ENCODE data around the gene IARS1. TPM values are rescaled to one million over a fixed set of nuclear protein-coding genes. Genes with fewer than 3 reads are reported as not detected.
A peak's percentile ranks its signal among the peaks of the same experiment; 100 is the strongest.

IARS1 gene
- total and polyA plus RNA-seq, 2 of the 13 experiments (the other 11 are each of a cell fraction or from before 2014, with no cell fraction given): 55.9 to 185 TPM

DNA sequence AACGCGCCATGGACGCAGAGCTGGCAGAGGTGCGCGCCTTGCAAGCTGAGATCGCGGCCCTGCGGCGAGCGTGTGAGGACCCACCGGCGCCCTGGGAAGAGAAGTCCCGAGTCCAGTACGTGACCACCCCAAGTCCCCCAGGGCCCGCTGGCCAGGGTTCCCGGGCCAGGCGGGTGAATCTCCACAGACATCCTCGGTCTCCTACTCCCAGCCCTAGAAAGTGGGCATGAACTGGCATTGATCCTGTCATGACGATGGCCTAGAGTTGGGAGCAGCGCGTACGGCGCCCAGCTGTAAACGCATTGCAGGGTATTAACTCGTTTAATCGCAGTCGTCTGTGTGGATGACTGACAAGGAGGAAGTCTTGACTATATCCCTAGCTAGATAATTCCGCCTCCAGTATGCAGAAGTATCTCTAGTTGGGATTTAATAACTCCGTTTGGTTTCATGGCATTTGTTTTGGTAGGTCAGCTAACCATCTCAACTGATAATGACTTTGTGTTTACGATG is 32.5 kb upstream of the IARS1 start (continued):
- TF ChIP-seq PHF8 (CRISPR knock-in tag; IDR thresholded peaks at IDR 0.05) (peak; percentile 17; the same call in 1 of the 2 replicates), HNRNPL (IDR thresholded peaks at IDR 0.05; ENCODE audit: low read depth, low read length) (0 out of 2 replicates have a peak, but pooled peaks have one; percentile 34), ZFY (CRISPR knock-in tag; IDR thresholded peaks at IDR 0.05) (peak; percentile 57; the same call in 1 of the 2 replicates), ZFX (CRISPR knock-in tag; IDR thresholded peaks at IDR 0.05; ENCODE audit: low read depth) (peak; percentile 3; the same call in 1 of the 2 replicates), EEA1 (CRISPR knock-in tag; IDR thresholded peaks at IDR 0.05; ENCODE audit: borderline replicate concordance) (0 out of 2 replicates have a peak, but pooled peaks have one; percentile 70), MAF1 (CRISPR knock-in tag; IDR thresholded peaks at IDR 0.05; ENCODE audit: borderline replicate concordance) (peak; percentile 33; the same call in 1 of the 2 replicates), PHF20 (CRISPR knock-in tag; IDR thresholded peaks at IDR 0.05) (no peak), ZNF451 (CRISPR knock-in tag; IDR thresholded peaks at IDR 0.05) (0 out of 2 replicates have a peak, but pooled peaks have one; percentile 44), HNRNPK (IDR thresholded peaks at IDR 0.05; ENCODE audit: low read depth, low read length, poor library complexity, severe bottlenecking) (no peak)
- TF ChIP-seq, protein P1, sequence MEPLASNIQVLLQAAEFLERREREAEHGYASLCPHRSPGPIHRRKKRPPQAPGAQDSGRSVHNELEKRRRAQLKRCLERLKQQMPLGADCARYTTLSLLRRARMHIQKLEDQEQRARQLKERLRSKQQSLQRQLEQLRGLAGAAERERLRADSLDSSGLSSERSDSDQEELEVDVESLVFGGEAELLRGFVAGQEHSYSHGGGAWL (CRISPR knock-in tag; IDR thresholded peaks at IDR 0.05): peak; percentile 13; the same call in 1 of the 2 replicates
- TF ChIP-seq, protein P2, sequence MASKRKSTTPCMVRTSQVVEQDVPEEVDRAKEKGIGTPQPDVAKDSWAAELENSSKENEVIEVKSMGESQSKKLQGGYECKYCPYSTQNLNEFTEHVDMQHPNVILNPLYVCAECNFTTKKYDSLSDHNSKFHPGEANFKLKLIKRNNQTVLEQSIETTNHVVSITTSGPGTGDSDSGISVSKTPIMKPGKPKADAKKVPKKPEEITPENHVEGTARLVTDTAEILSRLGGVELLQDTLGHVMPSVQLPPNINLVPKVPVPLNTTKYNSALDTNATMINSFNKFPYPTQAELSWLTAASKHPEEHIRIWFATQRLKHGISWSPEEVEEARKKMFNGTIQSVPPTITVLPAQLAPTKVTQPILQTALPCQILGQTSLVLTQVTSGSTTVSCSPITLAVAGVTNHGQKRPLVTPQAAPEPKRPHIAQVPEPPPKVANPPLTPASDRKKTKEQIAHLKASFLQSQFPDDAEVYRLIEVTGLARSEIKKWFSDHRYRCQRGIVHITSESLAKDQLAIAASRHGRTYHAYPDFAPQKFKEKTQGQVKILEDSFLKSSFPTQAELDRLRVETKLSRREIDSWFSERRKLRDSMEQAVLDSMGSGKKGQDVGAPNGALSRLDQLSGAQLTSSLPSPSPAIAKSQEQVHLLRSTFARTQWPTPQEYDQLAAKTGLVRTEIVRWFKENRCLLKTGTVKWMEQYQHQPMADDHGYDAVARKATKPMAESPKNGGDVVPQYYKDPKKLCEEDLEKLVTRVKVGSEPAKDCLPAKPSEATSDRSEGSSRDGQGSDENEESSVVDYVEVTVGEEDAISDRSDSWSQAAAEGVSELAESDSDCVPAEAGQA (IDR thresholded peaks at IDR 0.05; ENCODE audit: low read depth): no peak
- TF ChIP-seq, protein P2 (CRISPR knock-in tag; IDR thresholded peaks at IDR 0.05; ENCODE audit: borderline replicate concordance): no peak
- TF ChIP-seq, protein P3, sequence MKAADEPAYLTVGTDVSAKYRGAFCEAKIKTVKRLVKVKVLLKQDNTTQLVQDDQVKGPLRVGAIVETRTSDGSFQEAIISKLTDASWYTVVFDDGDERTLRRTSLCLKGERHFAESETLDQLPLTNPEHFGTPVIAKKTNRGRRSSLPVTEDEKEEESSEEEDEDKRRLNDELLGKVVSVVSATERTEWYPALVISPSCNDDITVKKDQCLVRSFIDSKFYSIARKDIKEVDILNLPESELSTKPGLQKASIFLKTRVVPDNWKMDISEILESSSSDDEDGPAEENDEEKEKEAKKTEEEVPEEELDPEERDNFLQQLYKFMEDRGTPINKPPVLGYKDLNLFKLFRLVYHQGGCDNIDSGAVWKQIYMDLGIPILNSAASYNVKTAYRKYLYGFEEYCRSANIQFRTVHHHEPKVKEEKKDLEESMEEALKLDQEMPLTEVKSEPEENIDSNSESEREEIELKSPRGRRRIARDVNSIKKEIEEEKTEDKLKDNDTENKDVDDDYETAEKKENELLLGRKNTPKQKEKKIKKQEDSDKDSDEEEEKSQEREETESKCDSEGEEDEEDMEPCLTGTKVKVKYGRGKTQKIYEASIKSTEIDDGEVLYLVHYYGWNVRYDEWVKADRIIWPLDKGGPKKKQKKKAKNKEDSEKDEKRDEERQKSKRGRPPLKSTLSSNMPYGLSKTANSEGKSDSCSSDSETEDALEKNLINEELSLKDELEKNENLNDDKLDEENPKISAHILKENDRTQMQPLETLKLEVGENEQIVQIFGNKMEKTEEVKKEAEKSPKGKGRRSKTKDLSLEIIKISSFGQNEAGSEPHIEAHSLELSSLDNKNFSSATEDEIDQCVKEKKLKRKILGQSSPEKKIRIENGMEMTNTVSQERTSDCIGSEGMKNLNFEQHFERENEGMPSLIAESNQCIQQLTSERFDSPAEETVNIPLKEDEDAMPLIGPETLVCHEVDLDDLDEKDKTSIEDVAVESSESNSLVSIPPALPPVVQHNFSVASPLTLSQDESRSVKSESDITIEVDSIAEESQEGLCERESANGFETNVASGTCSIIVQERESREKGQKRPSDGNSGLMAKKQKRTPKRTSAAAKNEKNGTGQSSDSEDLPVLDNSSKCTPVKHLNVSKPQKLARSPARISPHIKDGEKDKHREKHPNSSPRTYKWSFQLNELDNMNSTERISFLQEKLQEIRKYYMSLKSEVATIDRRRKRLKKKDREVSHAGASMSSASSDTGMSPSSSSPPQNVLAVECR (CRISPR knock-in tag; IDR thresholded peaks at IDR 0.05; ENCODE audit: borderline replicate concordance): peak; percentile 36; the same call in 1 of the 2 replicates
- TF ChIP-seq, protein P4, sequence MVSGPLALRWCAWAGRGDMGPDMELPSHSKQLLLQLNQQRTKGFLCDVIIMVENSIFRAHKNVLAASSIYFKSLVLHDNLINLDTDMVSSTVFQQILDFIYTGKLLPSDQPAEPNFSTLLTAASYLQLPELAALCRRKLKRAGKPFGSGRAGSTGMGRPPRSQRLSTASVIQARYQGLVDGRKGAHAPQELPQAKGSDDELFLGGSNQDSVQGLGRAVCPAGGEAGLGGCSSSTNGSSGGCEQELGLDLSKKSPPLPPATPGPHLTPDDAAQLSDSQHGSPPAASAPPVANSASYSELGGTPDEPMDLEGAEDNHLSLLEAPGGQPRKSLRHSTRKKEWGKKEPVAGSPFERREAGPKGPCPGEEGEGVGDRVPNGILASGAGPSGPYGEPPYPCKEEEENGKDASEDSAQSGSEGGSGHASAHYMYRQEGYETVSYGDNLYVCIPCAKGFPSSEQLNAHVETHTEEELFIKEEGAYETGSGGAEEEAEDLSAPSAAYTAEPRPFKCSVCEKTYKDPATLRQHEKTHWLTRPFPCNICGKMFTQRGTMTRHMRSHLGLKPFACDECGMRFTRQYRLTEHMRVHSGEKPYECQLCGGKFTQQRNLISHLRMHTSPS (CRISPR knock-in tag; IDR thresholded peaks at IDR 0.05; ENCODE audit: low read depth): 0 out of 2 replicates have a peak, but pooled peaks have one; percentile 43
- TF ChIP-seq, protein P5, sequence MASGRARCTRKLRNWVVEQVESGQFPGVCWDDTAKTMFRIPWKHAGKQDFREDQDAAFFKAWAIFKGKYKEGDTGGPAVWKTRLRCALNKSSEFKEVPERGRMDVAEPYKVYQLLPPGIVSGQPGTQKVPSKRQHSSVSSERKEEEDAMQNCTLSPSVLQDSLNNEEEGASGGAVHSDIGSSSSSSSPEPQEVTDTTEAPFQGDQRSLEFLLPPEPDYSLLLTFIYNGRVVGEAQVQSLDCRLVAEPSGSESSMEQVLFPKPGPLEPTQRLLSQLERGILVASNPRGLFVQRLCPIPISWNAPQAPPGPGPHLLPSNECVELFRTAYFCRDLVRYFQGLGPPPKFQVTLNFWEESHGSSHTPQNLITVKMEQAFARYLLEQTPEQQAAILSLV (CRISPR knock-in tag; IDR thresholded peaks at IDR 0.05; ENCODE audit: borderline replicate concordance): 0 out of 2 replicates have a peak, but pooled peaks have one; percentile 18
